Upper lobe of right lung (tissue), 1 donor: ENCODE data around the gene RPS8. TPM values are rescaled to one million over a fixed set of nuclear protein-coding genes. Genes with fewer than 3 reads are reported as not detected.

Experiments used
- ATAC-seq: fragments of 200-7000 bp; cut with Tn5 transposase; one replicate; pipeline ENCODE4 v1.9.1; 2020; ENCODE audit warnings: mild to moderate bottlenecking, moderate library complexity
- DNase-seq: peaks from one replicate; pipeline ENCODE4 v3.0.0-alpha.2; 2020
- H3K27ac ChIP-seq: fragments of 200-600 bp; one replicate; pipeline ENCODE4 v1.8.0; 2022
- H3K27me3 ChIP-seq: fragments of 200-600 bp; one replicate; pipeline ENCODE4 v1.8.0; 2022; ENCODE audit warnings: mild to moderate bottlenecking
- H3K36me3 ChIP-seq: fragments of 200-600 bp; one replicate; pipeline ENCODE4 v1.8.0; 2022
- H3K4me1 ChIP-seq: fragments of 200-600 bp; one replicate; pipeline ENCODE4 v1.8.0; 2022
- H3K4me3 ChIP-seq: fragments of 200-600 bp; one replicate; pipeline ENCODE4 v1.8.0; 2022; ENCODE audit warnings: mild to moderate bottlenecking
- H3K9me3 ChIP-seq: fragments of 200-600 bp; one replicate; pipeline ENCODE4 v1.8.0; 2022
- CTCF ChIP-seq: fragments of 200-600 bp; IDR thresholded peaks from one replicate; pipeline ENCODE4 v1.8.0; 2022; ENCODE audit warnings: antibody characterized with exemption
- intact Hi-C: fragments of 100-400 bp; cut with DNase I; formaldehyde crosslinking; loops from one replicate; pipeline ENCODE4 v1.11.0; 2022
- total RNA-seq: library from RNA; stranded (reverse); fragmentation: NEBNext Ultra II Directional; extraction: Animal tissue kit (Norgen Biotek cat#: 25700); gene quantifications from one replicate; pipeline ENCODE4 v1.2.1, GENCODE V29; 2021
- donor health status: DM: no; HTN: yes; CAD: no; lungs with severe emphysema.

The RPS8 gene
- total RNA-seq, 1 donor from 2014 or later: 1,338 TPM

GRCh38 chr1:44739307-44740178 is 35.8 kb upstream of the RPS8 start, which contains the start of gene KIF2C:
KIF2C (plus strand) TSS chr1:44739837; CDS start chr1:44739933, 96 bp downstream.
- ATAC-seq: peak; percentile 100
- intact Hi-C loops: no loop called here
- Histone ChIP-seq H3K4me1 (no peaks in the 10 kb centered on the region), H3K27me3 (no peaks in the 10 kb centered on the region), H3K4me3 (peak within 1 kb of the TSS; percentile 64), H3K27ac (peak within 1 kb of the TSS; percentile 89), H3K9me3 (no peaks in the 10 kb centered on the region), H3K36me3 (no peaks in the 10 kb centered on the region)
- DNase-seq: peak; percentile 99
- peak; percentile 18 for TF ChIP-seq CTCF

- Histone ChIP-seq H3K4me3 (peak overlapping the region; percentile 64), H3K27ac (no peak overlapping the region)
- intact Hi-C loops: no loop called here
These were observed 35.1 kb upstream of the RPS8 start for GRCh38 chr1:44740179-44740617.

DNA sequence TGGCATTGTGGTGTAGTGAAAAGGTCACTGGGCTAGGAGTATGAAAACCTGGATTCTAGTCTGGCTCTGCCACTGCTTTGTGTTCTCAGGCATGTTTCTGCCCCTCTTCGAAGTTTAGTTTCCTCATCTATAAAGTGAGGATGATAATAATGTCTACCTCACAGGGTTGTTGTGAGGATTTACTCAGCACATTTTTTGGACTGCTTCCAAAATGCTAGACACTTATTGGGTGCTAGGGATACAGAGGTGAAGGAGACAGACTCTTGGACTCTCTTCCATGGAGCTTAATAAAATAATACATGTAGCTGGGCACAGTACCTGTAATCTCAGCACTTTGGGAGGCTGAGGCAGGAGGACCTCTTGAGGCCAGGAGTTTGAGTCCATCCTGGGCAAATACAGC is 32.1 kb upstream of the RPS8 start:
- no peaks in the 10 kb centered on the region for H3K36me3 ChIP-seq
- no peak overlapping the region for H3K4me3 ChIP-seq
- no peak for DNase-seq
- no peak overlapping the region for H3K27ac ChIP-seq
- intact Hi-C loops: no loop called here
- no peaks in the 10 kb centered on the region for H3K27me3 ChIP-seq
- TF ChIP-seq CTCF: no peak
- no peaks in the 10 kb centered on the region for H3K9me3 ChIP-seq
- no peak for ATAC-seq
- no peaks in the 10 kb centered on the region for H3K4me1 ChIP-seq

More at GRCh38 chr1:44740179-44740617, 35.1 kb upstream of the RPS8 start:
- DNase-seq (no peak), ATAC-seq (no peak)
- Histone ChIP-seq H3K4me1 (no peaks in the 10 kb centered on the region), H3K27me3 (no peaks in the 10 kb centered on the region), H3K9me3 (no peaks in the 10 kb centered on the region), H3K36me3 (no peaks in the 10 kb centered on the region)
- no peak for TF ChIP-seq CTCF

GRCh38 chr1:44747878-44748277 is 27.5 kb upstream of the RPS8 start:
- ATAC-seq (no peak), DNase-seq (no peak)
- H3K27me3 ChIP-seq: no peaks in the 10 kb centered on the region
- no peaks in the 10 kb centered on the region for H3K4me1 ChIP-seq
- no peak overlapping the region for H3K4me3 ChIP-seq
- no peak overlapping the region for H3K27ac ChIP-seq
- intact Hi-C loops: no loop called here
- no peaks in the 10 kb centered on the region for H3K36me3 ChIP-seq
- TF ChIP-seq CTCF: no peak
- H3K9me3 ChIP-seq: no peaks in the 10 kb centered on the region

GRCh38 chr1:44757420-44757819 is 17.9 kb upstream of the RPS8 start:
- TF ChIP-seq CTCF: no peak
- intact Hi-C loops: no loop called here
- Histone ChIP-seq H3K4me3 (no peak overlapping the region), H3K27ac (no peak overlapping the region), H3K27me3 (no peaks in the 10 kb centered on the region), H3K36me3 (no peaks in the 10 kb centered on the region), H3K4me1 (no peaks in the 10 kb centered on the region), H3K9me3 (no peaks in the 10 kb centered on the region)
- no peak for DNase-seq
- no peak for ATAC-seq
